GM12874 (cell line): Measurements from ENCODE around the gene SIM1.

Experiments used
- CTCF ChIP-seq: IDR thresholded peaks from 2 replicates; pipeline ENCODE4 v1.5.1; 2011; ENCODE audit warnings: low read depth, mild to moderate bottlenecking, control low read depth, low read length, moderate library complexity; ENCODE audit not compliant: insufficient read depth

Gene SIM1

GRCh38 chr6:100446115-100447080 lies 18.3 kb downstream of the SIM1 start:
- TF ChIP-seq CTCF = no peak

GRCh38 chr6:100445512-100445911 lies 19.2 kb downstream of the SIM1 start:
- TF ChIP-seq CTCF = no peak

- no peak for TF ChIP-seq CTCF
Measured at GRCh38 chr6:100440935-100441334, 23.8 kb downstream of the SIM1 start.

GRCh38 chr6:100435299-100435698 lies 29.4 kb downstream of the SIM1 start:
- no peak for TF ChIP-seq CTCF

- TF ChIP-seq CTCF = no peak
Measured at GRCh38 chr6:100433726-100434435, 30.8 kb downstream of the SIM1 start.

- no peak for TF ChIP-seq CTCF
Measured at GRCh38 chr6:100432136-100432535, 32.6 kb downstream of the SIM1 start.

GRCh38 chr6:100430962-100431361 lies 33.8 kb downstream of the SIM1 start:
- no peak for TF ChIP-seq CTCF
